ENCODE results near the gene CELSR1.

DNA sequence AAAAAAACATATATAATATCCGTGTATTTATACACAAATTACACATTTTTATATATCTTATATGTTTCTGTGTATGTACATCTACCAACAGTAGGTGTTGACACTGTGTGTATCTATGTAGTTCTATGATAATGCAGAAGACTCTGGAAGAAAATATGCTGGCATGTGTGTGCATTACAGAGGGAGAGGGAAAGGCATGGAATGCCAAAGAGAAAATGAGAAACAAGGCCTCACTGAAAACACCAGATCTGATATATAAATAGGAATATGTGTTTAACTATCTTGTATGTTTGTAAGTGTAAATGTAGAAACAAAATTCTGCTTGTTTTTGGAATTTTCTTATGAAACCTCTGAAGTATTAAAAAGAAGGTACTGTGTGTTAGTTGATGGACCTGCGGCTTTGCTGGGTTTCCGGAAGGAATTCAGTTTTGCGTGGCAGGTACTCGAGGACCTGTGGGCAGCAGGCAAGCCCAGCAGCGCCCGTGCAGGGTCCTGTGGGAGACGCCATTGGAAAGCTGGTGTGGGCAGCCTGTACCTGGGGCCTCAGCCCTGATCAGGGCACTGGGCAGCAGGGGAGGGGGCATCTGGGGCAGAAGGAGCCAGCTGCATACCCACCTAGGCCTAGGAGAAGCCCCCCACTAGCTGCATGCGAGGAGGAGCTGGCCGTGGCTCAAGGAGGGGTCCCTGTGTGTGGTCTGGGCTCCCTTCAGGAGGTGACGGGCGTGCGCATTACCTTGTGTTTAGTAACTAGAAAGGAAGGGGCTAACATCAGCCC lies 209.5 kb downstream of the CELSR1 start:
- no peak for TF ChIP-seq EZH2 (IDR thresholded peaks at IDR 0.05; ENCODE audit: borderline replicate concordance, insufficient read depth, low read depth, low read length, poor library complexity, severe bottlenecking)
- TF ChIP-seq, protein P1, sequence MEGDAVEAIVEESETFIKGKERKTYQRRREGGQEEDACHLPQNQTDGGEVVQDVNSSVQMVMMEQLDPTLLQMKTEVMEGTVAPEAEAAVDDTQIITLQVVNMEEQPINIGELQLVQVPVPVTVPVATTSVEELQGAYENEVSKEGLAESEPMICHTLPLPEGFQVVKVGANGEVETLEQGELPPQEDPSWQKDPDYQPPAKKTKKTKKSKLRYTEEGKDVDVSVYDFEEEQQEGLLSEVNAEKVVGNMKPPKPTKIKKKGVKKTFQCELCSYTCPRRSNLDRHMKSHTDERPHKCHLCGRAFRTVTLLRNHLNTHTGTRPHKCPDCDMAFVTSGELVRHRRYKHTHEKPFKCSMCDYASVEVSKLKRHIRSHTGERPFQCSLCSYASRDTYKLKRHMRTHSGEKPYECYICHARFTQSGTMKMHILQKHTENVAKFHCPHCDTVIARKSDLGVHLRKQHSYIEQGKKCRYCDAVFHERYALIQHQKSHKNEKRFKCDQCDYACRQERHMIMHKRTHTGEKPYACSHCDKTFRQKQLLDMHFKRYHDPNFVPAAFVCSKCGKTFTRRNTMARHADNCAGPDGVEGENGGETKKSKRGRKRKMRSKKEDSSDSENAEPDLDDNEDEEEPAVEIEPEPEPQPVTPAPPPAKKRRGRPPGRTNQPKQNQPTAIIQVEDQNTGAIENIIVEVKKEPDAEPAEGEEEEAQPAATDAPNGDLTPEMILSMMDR (IDR thresholded peaks at IDR 0.05): no peak
